Cerebellar cortex (tissue), 1 donor: Measurements from ENCODE around the gene PRSS36.
A peak's percentile ranks its signal among the peaks of the same experiment; 100 is the strongest.
"Not testable (repeated sequence)": the region's sequence is repeated elsewhere in the genome, so short reads cannot be mapped to it uniquely, and the experiment has no call there.

Experiments
- DNase-seq: peaks from one replicate; pipeline ENCODE4 v3.0.0-alpha.2; 2015; ENCODE audit warnings: low spot score

The PRSS36 gene

DNA sequence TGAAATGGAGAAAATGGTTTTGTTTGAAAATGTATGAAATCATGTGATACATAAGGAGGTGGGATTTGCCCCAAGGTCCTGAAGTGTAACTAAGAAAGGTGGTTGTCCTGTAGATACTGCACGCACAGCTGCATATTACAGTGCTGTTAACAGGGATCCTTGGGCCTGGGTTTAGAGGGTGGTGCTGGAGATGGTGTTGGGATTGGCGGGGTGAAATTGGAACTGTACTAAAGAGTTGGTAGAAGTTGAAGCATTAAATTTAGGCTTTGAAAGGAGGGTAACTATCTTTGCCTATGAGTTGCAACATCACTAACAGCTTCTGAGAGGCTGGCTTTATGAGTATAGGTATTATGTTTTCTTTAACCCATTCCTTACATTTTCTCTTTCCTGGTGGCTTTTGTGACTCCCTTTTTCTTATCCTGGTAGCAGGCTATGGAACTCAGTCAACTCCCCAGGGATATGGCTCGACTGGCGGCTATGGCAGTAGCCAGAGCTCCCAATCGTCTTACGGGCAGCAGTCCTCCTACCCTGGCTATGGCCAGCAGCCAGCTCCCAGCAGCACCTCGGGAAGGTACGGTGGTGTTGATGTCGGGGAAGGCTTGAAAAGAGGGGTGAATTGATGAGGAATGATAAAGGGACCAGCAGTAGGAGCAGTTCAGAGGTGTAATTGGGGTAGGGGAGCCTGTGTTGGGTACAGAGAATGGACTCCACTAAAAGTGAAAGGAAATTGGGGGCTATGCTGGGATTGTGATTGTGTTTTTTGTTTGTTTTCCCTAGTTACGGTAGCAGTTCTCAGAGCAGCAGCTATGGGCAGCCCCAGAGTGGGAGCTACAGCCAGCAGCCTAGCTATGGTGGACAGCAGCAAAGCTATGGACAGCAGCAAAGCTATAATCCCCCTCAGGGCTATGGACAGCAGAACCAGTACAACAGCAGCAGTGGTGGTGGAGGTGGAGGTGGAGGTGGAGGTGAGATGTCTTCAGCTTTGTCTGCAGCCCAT is 33.9 kb upstream of the PRSS36 start:
- no peak for DNase-seq

DNA sequence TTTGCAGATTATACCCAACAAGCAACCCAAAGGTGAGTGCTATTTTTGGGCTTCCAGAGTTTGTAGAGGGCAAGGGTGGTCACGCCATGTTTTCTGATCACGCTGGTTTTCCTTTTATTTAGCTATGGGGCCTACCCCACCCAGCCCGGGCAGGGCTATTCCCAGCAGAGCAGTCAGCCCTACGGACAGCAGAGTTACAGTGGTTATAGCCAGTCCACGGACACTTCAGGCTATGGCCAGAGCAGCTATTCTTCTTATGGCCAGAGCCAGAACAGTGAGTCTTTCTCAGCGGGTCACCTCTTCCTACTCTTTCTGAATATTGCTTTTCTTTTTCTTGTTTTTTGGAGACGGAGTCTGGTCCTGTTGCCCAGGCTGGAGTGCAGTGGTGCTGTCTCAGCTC is 32.5 kb upstream of the PRSS36 start:
- DNase-seq, result no peak

DNA sequence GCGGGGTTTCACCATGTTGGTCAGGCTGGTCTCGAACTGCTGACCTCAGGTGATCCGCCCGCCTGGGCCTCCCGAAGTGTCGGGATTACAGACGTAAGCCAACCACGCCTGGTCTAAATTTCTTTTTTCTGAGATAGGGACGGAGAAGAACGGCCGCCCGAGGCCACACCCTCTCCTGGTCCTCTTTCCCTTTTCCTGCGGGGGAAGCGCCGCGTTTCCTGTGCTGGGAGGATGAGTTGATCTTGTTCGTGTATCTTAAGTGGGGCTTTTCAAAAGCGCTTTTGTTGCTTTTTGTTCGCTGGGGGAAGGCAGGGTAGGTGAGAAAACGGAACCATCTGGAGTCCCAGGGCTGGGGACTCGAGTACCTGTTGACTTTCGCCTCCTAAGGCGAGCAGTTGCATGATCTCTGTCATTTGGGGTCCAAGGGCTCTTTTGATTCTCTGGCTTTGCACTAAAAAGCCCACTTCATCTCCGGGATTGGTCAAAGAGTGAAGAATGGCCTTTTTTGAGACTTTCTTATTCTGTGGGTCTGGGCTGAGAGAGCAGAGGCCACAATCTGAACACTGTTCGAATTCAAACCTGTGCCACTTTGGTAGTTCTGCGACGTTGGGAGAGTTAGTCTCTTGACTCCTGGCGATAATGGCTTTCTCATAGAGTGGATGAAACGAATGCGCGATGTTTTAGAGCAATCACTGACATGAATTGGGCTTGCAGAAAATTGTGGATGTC is 31.4 kb upstream of the PRSS36 start:
- no peak for DNase-seq

DNA sequence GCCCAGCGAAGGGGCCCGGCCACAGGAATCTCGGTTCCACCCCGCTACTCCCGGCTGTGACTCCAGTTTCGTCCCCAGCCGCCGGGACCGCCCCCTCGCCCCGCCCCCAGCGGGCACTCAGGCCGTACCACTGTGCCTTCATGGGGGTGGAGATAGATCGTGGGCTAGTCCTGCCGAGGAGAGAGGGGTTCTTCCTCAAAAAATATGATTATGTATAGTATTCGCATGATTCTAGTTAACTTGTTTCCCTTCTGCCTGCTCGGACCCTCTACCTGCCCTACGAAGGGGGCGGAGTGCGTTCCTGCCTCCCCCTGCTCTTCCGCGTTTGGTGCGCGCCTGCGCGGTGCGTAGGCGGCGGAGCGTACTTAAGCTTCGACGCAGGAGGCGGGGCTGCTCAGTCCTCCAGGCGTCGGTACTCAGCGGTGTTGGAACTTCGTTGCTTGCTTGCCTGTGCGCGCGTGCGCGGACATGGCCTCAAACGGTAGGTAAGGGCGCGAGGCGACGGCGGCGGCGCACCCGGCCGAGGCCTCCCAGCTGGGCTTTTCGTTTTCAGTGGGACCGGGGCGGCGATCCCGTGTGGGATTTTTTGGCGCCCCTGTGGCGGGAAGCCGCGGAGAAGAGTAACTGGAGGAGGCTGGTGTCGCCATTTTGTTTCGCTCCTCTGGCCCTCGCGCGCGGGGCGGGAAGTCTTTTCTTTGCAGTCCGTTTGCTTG is 30.0 kb upstream of the PRSS36 start, which contains the start of gene FUS:
TSS of gene FUS (plus strand) at position 393 of the 713 bp plus-strand sequence. CDS start at position 469, 76 bp downstream.
- DNase-seq, result peak; percentile 93

DNA sequence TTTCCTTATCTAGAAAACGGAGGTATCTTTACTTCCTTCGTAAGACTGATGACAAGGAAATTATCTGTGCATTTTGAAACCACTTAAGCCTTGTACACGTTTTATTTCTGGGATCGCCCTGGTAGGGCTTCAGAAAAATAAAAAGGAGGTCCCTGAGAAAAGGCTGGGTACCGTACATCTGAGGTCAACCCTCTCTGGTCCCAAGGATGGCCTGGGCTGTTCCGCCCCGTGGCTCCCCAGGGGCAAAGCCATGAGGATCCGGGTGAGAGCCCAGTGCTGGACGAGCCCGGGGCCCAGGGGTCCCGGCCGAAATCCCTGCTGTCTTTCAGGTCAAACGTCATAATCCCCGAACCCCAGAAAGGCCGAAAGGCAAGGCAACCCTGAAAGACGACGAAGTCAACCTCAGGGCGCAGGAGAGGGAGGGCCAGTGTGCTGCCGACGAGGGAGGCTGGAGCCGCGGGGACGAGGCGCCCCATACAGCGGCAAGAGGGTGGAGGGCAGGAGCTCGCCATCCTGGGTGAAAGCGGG is 29.4 kb upstream of the PRSS36 start:
- no peak for DNase-seq

DNA sequence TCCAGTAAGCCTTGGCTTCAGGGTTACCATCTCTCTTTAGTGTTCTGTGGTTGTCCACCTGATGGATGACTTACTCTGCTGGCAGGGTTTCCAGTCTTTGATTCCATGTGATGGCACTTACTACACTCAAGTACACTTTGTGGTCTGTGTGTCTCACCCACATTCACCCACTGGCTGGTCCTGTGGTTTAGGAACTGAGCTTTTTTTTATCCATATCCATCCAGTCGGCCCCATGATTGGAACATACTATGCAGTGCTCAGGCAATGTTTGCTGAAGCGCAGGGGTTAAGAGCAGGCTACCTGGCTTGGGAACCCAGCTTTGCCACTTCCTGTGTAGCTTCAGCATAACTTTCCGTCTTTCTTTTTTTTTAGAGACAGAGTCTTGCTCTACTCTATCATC is 27.3 kb upstream of the PRSS36 start:
- DNase-seq, result no peak

DNA sequence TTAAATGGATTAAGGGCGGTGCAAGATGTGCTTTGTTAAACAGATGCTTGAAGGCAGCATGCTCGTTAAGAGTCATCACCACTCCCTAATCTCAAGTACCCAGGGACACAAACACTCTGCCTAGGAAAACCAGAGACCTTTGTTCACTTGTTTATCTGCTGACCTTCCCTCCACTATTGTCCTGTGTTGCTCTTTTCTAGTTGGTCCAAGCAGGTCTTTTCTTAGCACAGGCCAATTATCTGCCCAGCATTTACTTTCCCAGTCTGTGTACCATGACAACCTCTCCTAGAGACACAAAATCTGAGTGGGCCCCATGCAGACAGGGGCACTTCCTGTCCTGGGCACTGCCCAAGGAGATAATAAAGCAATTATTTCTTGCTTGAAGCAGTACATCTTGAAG is 20.2 kb upstream of the PRSS36 start:
- DNase-seq, result not testable (repeated sequence)

DNA sequence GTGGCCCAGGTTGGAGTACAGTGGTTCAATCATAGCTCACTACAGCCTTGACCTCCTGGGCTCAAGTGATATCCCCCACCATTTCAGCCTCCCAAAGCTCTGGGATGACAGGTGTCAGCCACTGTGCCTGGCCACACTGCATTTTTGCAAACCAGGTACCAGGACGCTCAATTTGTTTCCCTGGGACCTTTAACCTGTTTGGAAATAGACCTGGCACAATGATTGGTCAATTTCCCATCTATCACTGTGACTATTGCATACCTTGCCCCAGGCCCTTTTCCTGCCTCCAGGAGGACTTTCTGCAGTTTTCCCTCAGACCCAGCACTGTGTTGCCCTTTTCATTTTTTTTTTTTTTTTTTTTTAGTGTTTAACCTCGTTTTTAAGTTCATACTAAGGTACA is 19.0 kb upstream of the PRSS36 start:
- no peak for DNase-seq

DNA sequence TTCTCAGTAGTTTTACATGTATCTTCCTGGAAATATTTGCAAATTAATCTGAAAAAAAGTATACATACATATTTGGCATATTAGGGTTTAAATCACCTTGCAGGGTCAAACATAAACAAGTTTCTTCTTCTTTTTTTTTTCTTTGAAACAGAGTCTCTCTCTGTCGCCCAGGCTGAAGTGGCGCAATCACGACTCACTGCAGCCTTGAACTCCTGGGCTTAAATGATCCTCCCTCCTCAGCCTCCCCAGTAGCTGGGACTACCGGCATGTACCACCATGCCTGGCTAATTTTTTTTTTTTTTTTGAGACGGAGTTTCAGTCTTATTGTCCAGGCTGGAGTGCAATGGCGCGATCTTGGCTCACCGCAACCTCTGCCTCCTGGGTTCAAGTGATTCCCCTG is 17.4 kb upstream of the PRSS36 start:
- DNase-seq, result no peak

DNA sequence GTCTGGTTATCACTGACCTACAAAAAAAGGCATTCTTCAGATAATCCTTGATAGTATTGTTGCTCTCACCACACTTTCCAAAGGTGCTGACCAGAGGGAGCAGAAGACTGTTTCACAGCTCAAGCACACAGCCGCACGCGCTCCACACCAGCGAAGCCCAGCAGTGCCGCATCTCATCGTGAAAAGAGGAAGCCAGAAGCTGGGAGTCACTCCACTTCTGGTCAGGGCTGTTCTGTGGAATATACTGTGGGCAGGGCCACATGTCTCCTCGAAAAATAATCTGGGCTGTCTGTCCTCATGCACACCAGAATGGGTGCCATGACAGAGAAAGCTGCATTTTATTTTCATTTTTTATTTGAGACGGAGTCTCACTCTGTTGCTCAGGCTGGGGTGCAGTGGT is 7.3 kb upstream of the PRSS36 start:
- DNase-seq, result no peak

DNA sequence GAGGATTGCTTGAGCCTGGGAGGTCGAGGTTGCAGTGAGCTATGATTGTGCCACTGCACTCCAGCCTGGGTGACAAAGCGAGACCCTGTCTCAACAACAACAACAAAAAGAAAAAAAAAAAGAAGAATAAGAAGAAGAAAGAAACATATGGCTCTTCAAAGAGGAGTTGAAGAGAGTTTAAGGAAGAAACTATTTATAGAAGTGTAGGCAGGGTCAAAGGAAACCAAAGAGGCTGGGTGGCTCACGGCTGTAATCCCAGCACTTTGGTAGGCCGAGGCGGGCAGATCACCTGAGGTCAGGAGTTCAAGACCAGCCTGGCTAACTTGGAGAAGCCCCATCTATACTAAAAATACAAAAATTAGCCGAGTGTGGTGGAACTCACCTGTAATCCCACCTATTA is 1.1 kb upstream of the PRSS36 start:
- DNase-seq, result not testable (repeated sequence)

DNA sequence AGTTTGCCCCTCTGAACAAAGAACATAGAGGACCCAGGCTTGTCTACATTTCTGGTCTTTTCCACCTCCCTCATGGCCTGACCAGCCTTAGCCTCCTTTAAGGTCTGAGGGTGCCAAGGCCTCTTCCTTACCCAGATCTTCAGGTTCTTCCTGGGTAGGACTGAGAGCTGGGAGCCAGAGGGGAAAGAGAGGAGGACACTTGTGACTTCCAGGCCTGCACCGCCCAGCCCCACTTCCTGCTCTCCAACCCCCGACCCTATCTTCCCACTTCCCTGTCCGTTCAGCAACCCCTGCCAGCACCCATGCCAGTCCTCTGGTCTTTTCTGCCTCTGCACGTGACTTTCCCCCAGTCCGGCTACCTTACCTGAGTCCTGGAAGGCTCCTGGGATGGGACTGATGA is 534 bp downstream of the PRSS36 start:
- no peak for DNase-seq

DNA sequence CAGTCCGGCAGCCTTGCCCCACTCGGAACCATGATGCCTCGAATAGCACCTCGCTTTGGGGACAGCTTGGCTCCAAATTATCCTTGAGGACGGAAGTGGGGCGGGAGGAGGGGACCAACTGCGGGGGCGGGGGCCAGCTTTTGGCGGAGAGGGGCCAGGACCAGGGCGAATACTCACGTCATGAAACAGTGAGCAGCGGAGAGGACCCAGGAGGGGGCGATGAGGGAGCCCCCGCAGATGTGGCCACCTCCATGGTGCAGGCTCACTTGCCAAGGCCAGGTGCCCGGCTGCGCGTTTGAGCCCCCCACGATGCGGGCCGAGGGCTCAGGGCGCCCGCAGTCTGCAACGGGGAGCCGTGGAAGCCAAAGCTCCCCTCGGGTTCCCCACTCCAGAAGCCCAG is 970 bp downstream of the PRSS36 start:
- no peak for DNase-seq

DNA sequence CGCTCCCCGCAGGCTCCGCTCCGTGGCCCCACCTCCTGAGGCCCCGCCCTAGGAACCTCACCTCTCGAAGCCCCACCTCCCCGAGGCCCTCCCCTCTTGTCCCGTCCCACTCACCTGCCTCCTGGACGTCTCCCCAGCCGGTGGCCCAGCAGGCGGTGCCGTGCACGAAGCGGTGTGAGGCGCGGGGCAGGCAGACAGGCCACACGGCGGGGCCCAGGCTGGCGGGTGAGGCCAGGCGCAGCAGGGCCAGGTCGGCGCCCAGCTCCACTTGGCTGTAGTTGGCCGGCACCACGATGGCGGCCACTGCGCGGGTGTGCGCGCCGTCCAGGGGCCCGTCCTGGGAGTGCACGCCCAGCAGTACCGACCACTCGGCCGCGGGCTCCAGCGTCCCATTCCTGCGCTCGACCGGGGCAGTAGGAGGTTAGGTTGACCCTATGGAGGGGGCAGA is 1.6 kb downstream of the PRSS36 start:
- DNase-seq, result no peak

DNA sequence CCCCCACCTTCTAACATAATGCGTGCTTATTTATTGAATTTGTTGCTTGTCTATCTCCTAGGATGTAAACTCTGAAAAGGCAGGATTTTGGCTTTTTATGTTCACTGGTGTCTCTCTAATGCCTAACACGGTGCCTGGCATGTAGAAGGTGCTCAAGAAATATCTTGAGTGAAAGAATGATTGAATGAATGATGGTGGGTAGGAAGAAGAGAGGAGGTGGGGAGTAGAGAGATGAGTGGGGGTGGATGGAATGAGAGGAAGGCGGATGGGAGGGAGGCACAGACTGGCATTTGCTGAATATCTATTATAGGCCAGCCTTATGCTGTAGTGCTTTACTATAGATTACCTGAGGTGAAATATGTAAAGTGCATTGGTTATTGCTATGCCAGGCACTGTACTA is 2.3 kb downstream of the PRSS36 start:
- no peak for DNase-seq

DNA sequence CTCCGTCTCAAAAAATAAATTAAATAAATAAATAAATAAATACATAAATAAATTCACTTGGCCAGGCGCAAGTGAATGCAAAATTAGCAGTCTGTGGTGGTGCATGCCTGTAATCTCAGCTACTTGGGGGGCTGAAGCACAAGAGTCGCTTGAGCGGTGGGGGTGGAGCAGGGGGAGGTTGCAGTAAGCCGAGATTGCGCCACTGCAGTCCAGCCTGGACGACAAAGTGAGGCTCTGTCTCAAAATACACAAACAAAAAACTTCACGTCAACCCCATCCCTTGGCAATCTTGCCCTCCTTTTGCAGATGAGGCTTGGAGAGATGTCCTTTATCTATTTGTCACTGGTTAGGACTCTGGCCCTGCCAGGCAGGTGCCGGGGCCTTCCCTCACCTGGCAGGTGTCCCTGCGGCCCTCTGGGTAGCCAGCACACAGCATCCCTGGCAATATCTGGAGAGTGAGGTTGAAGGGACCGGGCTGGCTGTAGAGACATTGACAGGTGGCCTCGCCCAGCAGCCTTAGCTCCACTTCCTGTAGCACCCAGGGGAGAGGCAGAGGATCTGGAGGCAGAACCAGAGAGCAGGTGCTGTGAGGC is 4.4 kb downstream of the PRSS36 start:
- no peak for DNase-seq

DNA sequence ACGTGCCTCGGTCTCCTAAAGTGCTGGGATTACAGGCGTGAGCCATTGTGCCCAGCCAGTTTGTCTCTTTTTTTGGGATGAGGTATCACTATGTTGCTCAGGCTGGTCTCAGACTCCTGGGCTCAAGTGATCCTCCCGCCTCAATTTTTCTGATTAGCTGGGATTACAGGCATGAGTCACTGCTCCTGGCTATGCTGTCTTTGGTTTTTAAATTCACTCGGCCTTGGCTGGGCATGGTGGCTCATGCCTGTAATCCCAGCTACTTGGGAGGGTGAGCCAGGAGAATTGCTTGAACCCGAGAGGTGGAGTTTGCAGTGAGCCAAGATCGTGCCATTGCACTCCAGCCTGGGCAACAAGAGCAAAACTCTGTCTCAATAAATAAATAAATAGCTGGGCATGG is 5.4 kb downstream of the PRSS36 start:
- DNase-seq, result not testable (repeated sequence)

DNA sequence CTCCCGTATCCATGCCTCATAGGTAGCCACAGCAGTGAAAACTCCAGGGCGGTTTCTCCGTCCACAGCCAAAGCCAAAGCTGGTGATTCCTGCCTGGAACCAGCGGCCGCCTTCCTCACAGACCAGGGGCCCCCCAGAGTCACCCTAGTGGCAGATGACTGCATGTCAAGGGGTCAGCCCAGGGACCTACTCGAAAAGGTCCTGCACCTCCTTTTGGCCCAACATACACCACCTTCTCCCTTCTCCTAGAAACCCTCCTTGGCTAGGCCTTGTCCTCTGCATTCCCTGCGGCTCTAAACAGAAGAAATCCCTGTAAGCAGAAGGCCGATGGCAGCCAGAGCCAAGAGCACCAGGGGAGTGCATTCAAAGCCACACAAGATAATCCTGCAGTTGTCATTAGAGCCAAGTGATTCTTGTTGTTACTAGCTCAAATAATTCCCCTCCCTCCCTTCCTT is 6.1 kb downstream of the PRSS36 start:
- DNase-seq, result no peak

DNA sequence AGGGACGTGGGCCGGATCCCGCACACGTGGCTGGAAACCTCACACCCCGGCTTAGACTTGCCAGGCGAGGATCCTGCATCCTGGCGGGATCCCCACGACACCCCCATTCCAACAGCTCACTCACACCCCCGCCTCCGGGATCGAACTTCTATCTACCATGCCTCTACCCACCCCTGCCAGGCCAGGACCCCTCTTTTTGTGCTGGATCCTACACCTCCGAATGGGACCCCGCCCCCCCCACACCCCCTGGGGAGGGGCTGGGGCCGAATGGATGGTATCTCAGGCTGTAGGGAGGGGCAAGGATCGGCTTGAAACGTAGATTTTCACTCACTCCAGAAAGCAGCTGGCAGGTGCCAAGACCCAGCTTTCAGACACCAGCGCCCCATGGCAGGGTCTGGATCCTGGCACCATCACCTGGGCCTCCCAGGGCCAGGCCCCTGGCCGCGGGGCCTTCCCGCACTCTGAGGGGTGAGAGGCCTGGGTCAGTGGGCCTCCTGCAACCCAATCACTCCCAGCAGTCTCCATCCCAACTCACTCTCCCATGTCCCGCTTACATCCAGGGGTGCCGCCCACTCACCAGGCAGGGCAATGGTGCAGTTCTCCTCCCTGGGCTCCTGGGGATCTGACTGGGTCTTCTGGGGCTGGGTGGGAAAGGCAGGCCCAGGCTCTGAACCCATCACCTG is 6.7 kb downstream of the PRSS36 start:
- DNase-seq, result no peak

DNA sequence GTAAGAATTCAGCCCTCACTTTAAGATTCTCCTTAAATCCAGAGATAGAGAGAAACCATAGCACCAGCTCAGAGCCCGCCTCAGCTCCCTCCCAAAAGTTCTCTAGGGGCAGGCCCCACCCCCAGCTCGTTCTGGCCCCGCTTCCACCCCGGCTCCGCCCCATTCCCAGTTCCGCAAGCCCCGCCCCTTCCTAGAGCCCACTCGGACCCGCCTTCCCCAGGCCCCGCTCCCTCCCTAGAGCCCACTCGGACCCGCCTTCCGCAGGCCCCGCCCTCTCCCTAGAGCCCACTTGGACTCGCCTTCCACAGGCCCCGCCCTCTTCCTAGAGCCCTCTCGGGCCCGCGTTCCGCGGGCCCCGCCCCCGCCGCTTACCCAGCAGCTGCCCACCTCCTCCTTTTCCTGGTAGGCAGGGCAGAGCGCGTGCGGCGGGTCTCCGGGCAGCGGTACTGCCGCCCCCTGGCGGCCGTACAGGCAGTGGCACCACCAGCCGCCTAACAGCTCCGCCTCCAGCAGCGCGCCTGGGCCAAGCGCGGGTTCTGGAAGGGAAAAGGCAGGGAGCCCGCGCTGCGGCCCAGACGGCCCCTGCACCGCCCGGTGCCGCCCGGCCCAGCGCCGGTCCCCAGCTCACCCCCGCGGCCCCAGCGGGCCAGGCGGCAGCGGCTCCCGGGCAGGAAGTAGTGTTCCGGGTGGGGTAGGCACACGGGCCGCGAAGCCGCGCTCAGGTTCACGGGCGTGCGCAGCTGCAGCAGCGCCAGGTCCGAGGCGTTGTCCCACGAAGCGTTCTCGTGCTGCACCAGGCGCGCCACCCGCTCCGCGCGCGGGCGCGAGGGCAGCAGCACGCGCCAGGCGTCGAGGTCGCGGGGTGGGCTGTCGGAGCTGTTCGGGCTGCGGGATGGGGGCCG is 7.5 kb downstream of the PRSS36 start:
- peak; percentile 97 for DNase-seq
